Subcutaneous adipose tissue (tissue), 4 donors: ENCODE results near the gene MBOAT7. TPM values are rescaled to one million over a fixed set of nuclear protein-coding genes. Genes with fewer than 3 reads are reported as not detected.

Source experiments
- CTCF ChIP-seq: fragments of 450-650 bp; IDR thresholded peaks from one replicate; pipeline ENCODE4 v1.5.1; 2016; ENCODE audit warnings: low read depth, mild to moderate bottlenecking, control low read depth, antibody characterized with exemption, moderate library complexity
- total RNA-seq, 4 donors: library from RNA; depleted of rRNA; stranded (reverse); fragments of >200 nt; gene quantifications; one replicate each; pipeline ENCODE4 v1.1.0, GENCODE V29; 2016

Gene MBOAT7
- total RNA-seq, 4 donors from 2014 or later: 8.8 to 36.7 (median 21.2) TPM

- TF ChIP-seq CTCF: no peak
Measured at GRCh38 chr19:54128441-54128725, 61.0 kb downstream of the MBOAT7 start.

- TF ChIP-seq CTCF: no peak
Measured at GRCh38 chr19:54127688-54128440, 61.5 kb downstream of the MBOAT7 start.

- no peak for TF ChIP-seq CTCF
Measured at GRCh38 chr19:54125713-54126112, 63.7 kb downstream of the MBOAT7 start.

- TF ChIP-seq CTCF: no peak
Measured at GRCh38 chr19:54124393-54124792, 65.0 kb downstream of the MBOAT7 start.

- TF ChIP-seq CTCF: no peak
Measured at GRCh38 chr19:54123682-54124081, 65.7 kb downstream of the MBOAT7 start.

Other genes starting within 250 kb of the MBOAT7 start
- gene CACNG8, start 226.6 kb downstream of the MBOAT7 start, total RNA-seq: under 1 TPM in 1 of 4 donors, not detected in 3; under 0.01 TPM
- not detected for gene CACNG6, start 197.9 kb downstream of the MBOAT7 start, total RNA-seq
- not detected for gene VSTM1, start 125.7 kb downstream of the MBOAT7 start, total RNA-seq
- not detected for gene TARM1, start 108.2 kb downstream of the MBOAT7 start, total RNA-seq
- 10 to 100 TPM in 1 of 4 donors, 1 to 10 TPM in 2, under 1 TPM in 1; 0.75 to 21.9 (median 2.4) TPM for gene OSCAR, start 88.8 kb downstream of the MBOAT7 start, total RNA-seq
- 10 to 100 TPM in 3 of 4 donors, 1 to 10 TPM in 1; 9.5 to 89.8 (median 21.8) TPM for gene NDUFA3, start 86.7 kb downstream of the MBOAT7 start, total RNA-seq
- gene TFPT, start 73.9 kb downstream of the MBOAT7 start, total RNA-seq: 10 to 100 TPM in 3 of 4 donors, 1 to 10 TPM in 1; 5.7 to 23.6 (median 16.6) TPM
- gene PRPF31, start 73.8 kb downstream of the MBOAT7 start, total RNA-seq: 10 to 100 TPM; 26.6 to 43.6 (median 36.9) TPM
- 10 to 100 TPM; 16.8 to 39.4 (median 23.3) TPM for gene CNOT3, start 51.8 kb downstream of the MBOAT7 start, total RNA-seq
- 10 to 100 TPM in 1 of 4 donors, 1 to 10 TPM in 3; 2.9 to 12.8 (median 5.2) TPM for gene LENG1, start 29.9 kb downstream of the MBOAT7 start, total RNA-seq
- 1 to 10 TPM in 2 of 4 donors, under 1 TPM in 1, not detected in 1; 0.17 to 2.4 (median 1.1) TPM for gene TMC4, start 16.4 kb downstream of the MBOAT7 start, total RNA-seq
- 10 to 100 TPM; 13.5 to 49.7 (median 42.4) TPM for gene TSEN34, start 1.7 kb upstream of the MBOAT7 start, total RNA-seq
- gene RPS9, start 11.3 kb upstream of the MBOAT7 start, total RNA-seq: 1,000 to 10,000 TPM; 1,278 to 2,474 (median 1,889) TPM
- 100 to 1,000 TPM in 1 of 4 donors, 10 to 100 TPM in 3; 16.0 to 156 (median 43.1) TPM for gene LILRB3, start 33.4 kb upstream of the MBOAT7 start, total RNA-seq
- 10 to 100 TPM in 1 of 4 donors, 1 to 10 TPM in 3; 2.8 to 18.7 (median 9.1) TPM for gene LILRA6, start 53.2 kb upstream of the MBOAT7 start, total RNA-seq
- 10 to 100 TPM; 46.2 to 62.3 (median 54.8) TPM for gene LILRB5, start 67.7 kb upstream of the MBOAT7 start, total RNA-seq
- 10 to 100 TPM in 1 of 4 donors, 1 to 10 TPM in 3; 2.8 to 14.6 (median 7.6) TPM for gene LILRB2, start 91.5 kb upstream of the MBOAT7 start, total RNA-seq
- gene LILRA5, start 123.6 kb upstream of the MBOAT7 start, total RNA-seq: 10 to 100 TPM in 1 of 4 donors, 1 to 10 TPM in 3; 3.1 to 23.3 (median 3.4) TPM
- gene LILRA4, start 149.6 kb upstream of the MBOAT7 start, total RNA-seq: under 1 TPM in 1 of 4 donors, not detected in 3; 0.17 TPM
- gene LAIR1, start 175.4 kb upstream of the MBOAT7 start, total RNA-seq: 10 to 100 TPM; 25.3 to 93.2 (median 47.6) TPM
- gene TTYH1, start 225.9 kb upstream of the MBOAT7 start, total RNA-seq: under 1 TPM in 1 of 4 donors, not detected in 3; 0.19 TPM